ENCODE measurements around the gene NXPE1. TPM values are rescaled to one million over a fixed set of nuclear protein-coding genes. Genes with fewer than 3 reads are reported as not detected.

The NXPE1 gene
- total and polyA plus RNA-seq, 2 donors (not counting 1 experiment from before 2014, with no cell fraction given) = not detected

DNA sequence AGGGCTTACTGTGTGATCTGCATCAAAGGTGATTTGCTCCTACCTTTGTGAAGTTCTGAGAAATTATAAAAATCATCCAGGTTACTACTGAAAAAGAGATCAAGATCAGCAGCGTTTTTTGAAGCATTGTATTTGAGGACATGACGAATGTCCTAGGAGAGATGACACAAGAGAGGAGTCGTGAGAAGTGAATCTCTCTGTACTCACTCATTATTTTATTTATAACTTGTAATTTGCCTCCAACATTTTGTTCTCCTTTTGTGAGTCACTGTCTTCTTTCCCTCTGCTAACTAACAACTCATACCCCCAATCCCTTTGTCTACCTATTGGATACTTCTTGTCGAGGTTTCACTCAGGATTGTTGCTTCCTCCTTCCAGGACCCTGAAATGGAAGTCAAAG is 8.6 kb downstream of the NXPE1 start:
- no peak for ATAC-seq (ENCODE audit: low read depth)
- no CpG with 5 or more reads among the region's 4 CpGs for WGBS (ENCODE audit: insufficient coverage)

GRCh38 chr11:114525682-114526081 is 34.0 kb downstream of the NXPE1 start:
- Histone ChIP-seq H2AFZ (ENCODE audit: insufficient read depth, low read depth, low read length, poor library complexity, severe bottlenecking) (no peak overlapping the region), H3K4me2 (replicated peaks; ENCODE audit: low read depth, low read length, poor library complexity, severe bottlenecking) (no peak overlapping the region), H3K9me3 (ENCODE audit: control extremely low read depth in 1 of 3, control insufficient read depth in 2 of 3, insufficient read depth in 1 of 3, low read length in 2 of 3) (peaks cover 4 to 9% (median 7%) of the 10 kb centered on the region in 3 donors), H3K4me3 (ENCODE audit: control extremely low read depth in 1 of 5, extremely low read depth in 1 of 5, insufficient read depth in 1 of 5, low read depth in 2 of 5, low read length in 4 of 5) (no peak overlapping the region), H3K36me3 (replicated peaks in 1 of 2; ENCODE audit: control extremely low read depth in 1 of 2, control insufficient read depth in 1 of 2, extremely low read depth in 1 of 2, insufficient read depth in 2 of 2, low read length in 1 of 2) (no peaks in the 10 kb centered on the region), H3K9ac (ENCODE audit: low read length) (no peak overlapping the region), H3K27ac (ENCODE audit: low read length in 2 of 2) (no peak overlapping the region), H3K27me3 (replicated peaks in 1 of 4; ENCODE audit: control extremely low read depth in 1 of 4, control insufficient read depth in 3 of 4, insufficient read depth in 4 of 4, low read length in 3 of 4) (no peaks in the 10 kb centered on the region), H3K4me1 (ENCODE audit: control insufficient read depth in 2 of 2, insufficient read depth in 2 of 2, low read length in 2 of 2) (no peaks in the 10 kb centered on the region), H4K20me1 (ENCODE audit: control insufficient read depth, insufficient read depth, low read length, poor library complexity, severe bottlenecking) (no peaks in the 10 kb centered on the region), H3K79me2 (ENCODE audit: control insufficient read depth, insufficient read depth, low read length) (no peaks in the 10 kb centered on the region)
- intact Hi-C loops (cut with micrococcal nuclease) = no loop called here
- Mint-ChIP-seq H3K4me1 (no peaks in the 10 kb centered on the region), H3K9me3 (ENCODE audit: insufficient read depth) (peaks cover 12% of the 10 kb centered on the region), H3K27me3 (peaks cover 5% of the 10 kb centered on the region), H3K4me3 (no peak overlapping the region), H3K27ac (no peak overlapping the region)
- CTCF ChIA-PET = no interaction called here
- 86% methylated on average over 1 of the region's 2 CpGs for WGBS (ENCODE audit: insufficient coverage)
- DNase-seq = no peak
- ATAC-seq (ENCODE audit: low read depth) = no peak
- TF ChIP-seq EZH2 (IDR thresholded peaks at IDR 0.05; ENCODE audit: borderline replicate concordance, insufficient read depth, low read depth, low read length, poor library complexity, severe bottlenecking) = no peak
- no peak for TF ChIP-seq CTCF (IDR thresholded peaks at IDR 0.05)
- POLR2A ChIA-PET = no interaction called here

More for the DNA sequence above, 8.6 kb downstream of the NXPE1 start:
- Histone ChIP-seq H3K27me3 (replicated peaks in 1 of 4; ENCODE audit: control extremely low read depth in 1 of 4, control insufficient read depth in 3 of 4, insufficient read depth in 4 of 4, low read length in 3 of 4) (no peaks in the 10 kb centered on the region), H2AFZ (ENCODE audit: insufficient read depth, low read depth, low read length, poor library complexity, severe bottlenecking) (no peak overlapping the region), H3K4me1 (ENCODE audit: control insufficient read depth in 2 of 2, insufficient read depth in 2 of 2, low read length in 2 of 2) (no peaks in the 10 kb centered on the region), H3K36me3 (replicated peaks in 1 of 2; ENCODE audit: control extremely low read depth in 1 of 2, control insufficient read depth in 1 of 2, extremely low read depth in 1 of 2, insufficient read depth in 2 of 2, low read length in 1 of 2) (no peaks in the 10 kb centered on the region), H3K9ac (ENCODE audit: low read length) (no peak overlapping the region), H3K9me3 (ENCODE audit: control extremely low read depth in 1 of 3, control insufficient read depth in 2 of 3, insufficient read depth in 1 of 3, low read length in 2 of 3) (no peaks in the 10 kb centered on the region), H4K20me1 (ENCODE audit: control insufficient read depth, insufficient read depth, low read length, poor library complexity, severe bottlenecking) (no peaks in the 10 kb centered on the region), H3K4me3 (ENCODE audit: control extremely low read depth in 1 of 5, extremely low read depth in 1 of 5, insufficient read depth in 1 of 5, low read depth in 2 of 5, low read length in 4 of 5) (no peak overlapping the region), H3K27ac (ENCODE audit: low read length in 2 of 2) (no peak overlapping the region), H3K79me2 (ENCODE audit: control insufficient read depth, insufficient read depth, low read length) (no peaks in the 10 kb centered on the region), H3K4me2 (replicated peaks; ENCODE audit: low read depth, low read length, poor library complexity, severe bottlenecking) (no peak overlapping the region)
- ChIA-PET CTCF (no interaction called here), POLR2A (no interaction called here)
- intact Hi-C loops (cut with micrococcal nuclease) = no loop called here
- TF ChIP-seq CTCF (IDR thresholded peaks at IDR 0.05) (no peak), EZH2 (IDR thresholded peaks at IDR 0.05; ENCODE audit: borderline replicate concordance, insufficient read depth, low read depth, low read length, poor library complexity, severe bottlenecking) (no peak)
- Mint-ChIP-seq H3K4me3 (no peak overlapping the region), H3K9me3 (ENCODE audit: insufficient read depth) (no peaks in the 10 kb centered on the region), H3K27ac (no peak overlapping the region), H3K27me3 (no peaks in the 10 kb centered on the region), H3K4me1 (no peaks in the 10 kb centered on the region)
- DNase-seq = no peak

Data from B cell (primary cell).